ENCODE measurements around the gene FAM3B.

FAM3B gene

DNA sequence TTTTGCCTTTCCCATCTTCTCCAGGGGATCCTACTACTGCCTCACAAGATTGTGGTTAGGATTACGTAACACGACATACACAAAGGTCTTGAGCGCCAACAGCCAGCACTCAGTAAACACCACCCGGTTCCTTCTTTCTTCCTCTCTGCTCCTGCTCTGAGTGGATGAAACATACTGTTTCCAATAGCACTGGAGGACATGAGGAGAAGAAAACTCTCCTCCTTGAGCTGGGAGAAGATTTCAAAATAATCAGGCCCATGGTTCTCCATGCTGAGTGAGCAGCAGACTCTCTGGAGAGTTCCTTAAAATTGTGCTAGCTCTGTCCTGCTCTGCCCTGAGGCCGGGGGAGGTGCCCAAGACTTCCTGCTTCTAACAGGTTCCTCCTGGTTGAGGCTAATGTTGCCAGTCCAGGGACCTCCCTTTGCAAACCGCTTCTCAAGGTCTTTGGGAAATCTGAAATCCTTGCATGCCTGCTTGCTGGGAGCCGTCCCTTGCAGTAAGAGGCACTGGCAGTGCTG lies 80.0 kb downstream of the FAM3B start:
- DNase-seq (ENCODE audit: low spot score): no peak
- TF ChIP-seq, protein P1, sequence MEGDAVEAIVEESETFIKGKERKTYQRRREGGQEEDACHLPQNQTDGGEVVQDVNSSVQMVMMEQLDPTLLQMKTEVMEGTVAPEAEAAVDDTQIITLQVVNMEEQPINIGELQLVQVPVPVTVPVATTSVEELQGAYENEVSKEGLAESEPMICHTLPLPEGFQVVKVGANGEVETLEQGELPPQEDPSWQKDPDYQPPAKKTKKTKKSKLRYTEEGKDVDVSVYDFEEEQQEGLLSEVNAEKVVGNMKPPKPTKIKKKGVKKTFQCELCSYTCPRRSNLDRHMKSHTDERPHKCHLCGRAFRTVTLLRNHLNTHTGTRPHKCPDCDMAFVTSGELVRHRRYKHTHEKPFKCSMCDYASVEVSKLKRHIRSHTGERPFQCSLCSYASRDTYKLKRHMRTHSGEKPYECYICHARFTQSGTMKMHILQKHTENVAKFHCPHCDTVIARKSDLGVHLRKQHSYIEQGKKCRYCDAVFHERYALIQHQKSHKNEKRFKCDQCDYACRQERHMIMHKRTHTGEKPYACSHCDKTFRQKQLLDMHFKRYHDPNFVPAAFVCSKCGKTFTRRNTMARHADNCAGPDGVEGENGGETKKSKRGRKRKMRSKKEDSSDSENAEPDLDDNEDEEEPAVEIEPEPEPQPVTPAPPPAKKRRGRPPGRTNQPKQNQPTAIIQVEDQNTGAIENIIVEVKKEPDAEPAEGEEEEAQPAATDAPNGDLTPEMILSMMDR (IDR thresholded peaks at IDR 0.05; ENCODE audit: extremely low read depth, missing control alignments): no peak

GRCh38 chr21:41397471-41397891 lies 80.9 kb downstream of the FAM3B start:
- TF ChIP-seq, protein P1 (IDR thresholded peaks at IDR 0.05; ENCODE audit: extremely low read depth, missing control alignments): no peak
- no peak for DNase-seq (ENCODE audit: low spot score)

GRCh38 chr21:41398251-41398650 lies 81.7 kb downstream of the FAM3B start:
- TF ChIP-seq, protein P1 (IDR thresholded peaks at IDR 0.05; ENCODE audit: extremely low read depth, missing control alignments): no peak

DNA sequence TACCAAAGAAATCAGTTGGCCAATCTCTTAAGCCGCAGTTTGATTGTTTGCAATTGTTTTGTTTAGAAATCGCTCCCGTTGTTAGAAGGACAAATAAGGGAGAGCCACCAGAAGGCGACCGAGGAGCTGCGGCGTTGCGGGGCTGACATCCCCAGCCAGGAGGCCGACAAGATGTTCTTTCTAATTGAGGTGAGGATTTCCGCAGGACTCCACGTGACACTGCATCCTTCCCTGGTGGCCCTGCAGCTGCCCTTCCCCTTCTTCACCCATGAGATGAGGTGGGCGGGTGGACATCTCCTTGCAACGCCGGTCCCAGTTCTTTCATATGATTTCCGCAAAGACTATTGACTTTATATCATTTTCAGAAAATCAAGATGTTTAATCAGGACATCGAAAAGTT lies 82.2 kb downstream of the FAM3B start:
- DNase-seq (ENCODE audit: low spot score): no peak
- TF ChIP-seq, protein P1 (IDR thresholded peaks at IDR 0.05; ENCODE audit: extremely low read depth, missing control alignments): no peak

More at GRCh38 chr21:41398251-41398650, 81.7 kb downstream of the FAM3B start:
- no peak for DNase-seq (ENCODE audit: low spot score)

DNA sequence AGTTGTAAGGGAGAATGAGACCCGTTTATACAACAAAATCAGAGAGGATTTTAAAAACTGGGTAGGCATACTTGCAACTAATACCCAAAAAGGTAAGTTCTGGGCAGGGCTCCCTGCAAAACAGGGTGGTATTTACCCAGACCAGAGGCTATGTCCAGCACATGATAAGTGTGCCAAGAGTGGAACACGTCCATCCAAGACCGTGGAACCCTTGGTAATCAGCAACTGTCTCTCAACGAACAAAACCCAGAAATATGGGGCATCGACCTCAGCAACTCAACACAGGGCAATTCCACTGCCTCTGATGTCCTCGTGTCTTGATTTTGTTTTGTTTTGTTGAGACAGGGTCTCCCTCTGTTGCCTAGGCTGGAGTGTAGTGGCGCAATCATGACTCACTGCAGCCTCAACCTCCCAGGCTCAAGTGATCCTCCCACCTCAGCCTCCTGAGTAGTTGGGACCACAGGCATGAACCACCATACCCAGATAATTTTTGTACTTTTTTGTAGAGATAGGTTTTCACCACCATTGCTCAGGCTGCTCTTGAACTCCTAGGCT lies 82.7 kb downstream of the FAM3B start:
- no peak for DNase-seq (ENCODE audit: low spot score)
- TF ChIP-seq, protein P1 (IDR thresholded peaks at IDR 0.05; ENCODE audit: extremely low read depth, missing control alignments): no peak

- TF ChIP-seq, protein P1 (IDR thresholded peaks at IDR 0.05; ENCODE audit: extremely low read depth, missing control alignments): no peak
- no peak for DNase-seq (ENCODE audit: low spot score)
Observed at GRCh38 chr21:41402231-41402630, 85.6 kb downstream of the FAM3B start.

DNA sequence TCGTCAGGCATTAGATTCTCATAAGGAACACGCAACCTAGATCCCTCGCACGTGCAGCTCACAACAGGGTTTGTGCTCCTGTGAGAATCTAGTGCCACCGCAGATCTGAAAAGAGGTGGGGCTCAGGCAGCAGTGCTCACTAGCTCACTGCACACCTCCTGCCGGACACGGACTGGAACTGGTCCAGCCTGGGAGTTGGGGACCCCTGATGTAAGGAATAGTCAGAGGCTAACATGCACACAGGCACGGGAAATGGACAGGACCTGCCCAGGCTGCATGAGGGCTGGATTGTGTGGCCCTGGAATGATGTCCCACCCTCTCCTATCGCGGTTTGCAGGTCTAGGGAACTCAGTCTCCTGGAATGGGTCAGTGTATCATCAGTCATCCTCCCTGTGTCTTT lies 86.2 kb downstream of the FAM3B start:
- no peak for DNase-seq (ENCODE audit: low spot score)
- TF ChIP-seq, protein P1 (IDR thresholded peaks at IDR 0.05; ENCODE audit: extremely low read depth, missing control alignments): no peak
